CD14-positive monocyte (primary cell): Measurements from ENCODE around the gene SAP30BP. TPM values are rescaled to one million over a fixed set of nuclear protein-coding genes. Genes with fewer than 3 reads are reported as not detected.

Experiments
- DNase-seq, 3 donors: peaks; one replicate each; pipeline ENCODE4 v3.0.0-alpha.2; 2011 to 2022
- H2AFZ ChIP-seq: 2 replicates; pipeline ENCODE4 v1.6.0; 2012; ENCODE audit warnings: mild to moderate bottlenecking, low read depth, low read length, inconsistent platforms; ENCODE audit not compliant: insufficient read depth, poor library complexity, severe bottlenecking
- H3K27ac ChIP-seq, 2 donors: 1 replicate in 1 of 2; 2 replicates in 1 of 2; pipeline ENCODE4 v1.5.1; 2012 to 2013; ENCODE audit warnings: low read length in 2 of 2, control low read depth in 1 of 2, inconsistent platforms in 1 of 2, low read depth in 1 of 2, mild to moderate bottlenecking in 1 of 2
- H3K27me3 ChIP-seq, 2 donors: one replicate each; pipeline versions ENCODE4 v1.6.0 to v1.6.1; 2011 to 2013; ENCODE audit warnings: low read length in 2 of 2; ENCODE audit not compliant: control insufficient read depth in 2 of 2, insufficient read depth in 2 of 2
- H3K36me3 ChIP-seq, 2 donors: replicated peaks in 1 of 2; 1 replicate in 1 of 2; 2 replicates in 1 of 2; pipeline versions ENCODE4 v1.5.1 to v1.6.1; 2012 to 2013; ENCODE audit warnings: low read length in 2 of 2, control low read depth in 1 of 2, inconsistent platforms in 1 of 2, mild to moderate bottlenecking in 1 of 2; ENCODE audit not compliant: insufficient read depth in 2 of 2, control insufficient read depth in 1 of 2
- H3K4me1 ChIP-seq, 2 donors: 1 replicate in 1 of 2; 2 replicates in 1 of 2; pipeline versions ENCODE4 v1.5.1 to v1.6.1; 2012 to 2013; ENCODE audit warnings: low read length in 2 of 2, control low read depth in 1 of 2, inconsistent platforms in 1 of 2, mild to moderate bottlenecking in 1 of 2, moderate library complexity in 1 of 2; ENCODE audit not compliant: insufficient read depth in 2 of 2, control insufficient read depth in 1 of 2
- H3K4me2 ChIP-seq: replicated peaks from 2 replicates; pipeline ENCODE3; 2012; ENCODE audit warnings: low read length, moderate library complexity, mild to moderate bottlenecking; ENCODE audit not compliant: poor library complexity, severe bottlenecking; ENCODE audit errors: extremely low read depth
- H3K4me3 ChIP-seq, 3 experiments: fragments of 200-600 bp in 1 of 3; sonication (generic) in 1 of 3; replicated peaks in 1 of 3; 1 replicate in 2 of 3; 2 replicates in 1 of 3; pipeline ENCODE4 v1.5.1; 2011 to 2013; ENCODE audit warnings: low read length in 3 of 3, mild to moderate bottlenecking in 3 of 3, control low read depth in 2 of 3, low read depth in 2 of 3, inconsistent platforms in 1 of 3, moderate library complexity in 1 of 3
- H3K79me2 ChIP-seq: 2 replicates; pipeline ENCODE4 v1.6.0; 2012; ENCODE audit warnings: mild to moderate bottlenecking, control low read depth, inconsistent platforms, low read length, moderate library complexity; ENCODE audit not compliant: insufficient read depth
- H3K9ac ChIP-seq: 2 replicates; pipeline ENCODE4 v1.6.0; 2017; ENCODE audit warnings: low read length, mild to moderate bottlenecking; ENCODE audit not compliant: insufficient read depth, poor library complexity, severe bottlenecking
- H3K9me3 ChIP-seq, 2 donors: replicated peaks in 1 of 2; 1 replicate in 1 of 2; 2 replicates in 1 of 2; pipeline versions ENCODE4 v1.5.1 to v1.6.1; 2012 to 2013; ENCODE audit warnings: low read length in 2 of 2, control low read depth in 1 of 2; ENCODE audit not compliant: control insufficient read depth in 1 of 2, insufficient read depth in 1 of 2
- H4K20me1 ChIP-seq: 2 replicates; pipeline ENCODE4 v1.6.0; 2012; ENCODE audit warnings: mild to moderate bottlenecking, low read length, control low read depth, moderate library complexity; ENCODE audit not compliant: insufficient read depth
- H3K27ac Mint-ChIP-seq, 7 donors: one replicate each; pipeline ENCODE4 v1.8.0; 2020; ENCODE audit warnings: mild to moderate bottlenecking in 7 of 7, mixed read lengths in 7 of 7, moderate library complexity in 6 of 7, inconsistent platforms in 2 of 7
- H3K27me3 Mint-ChIP-seq, 3 donors: one replicate each; pipeline ENCODE4 v1.8.0; 2021 to 2022; ENCODE audit warnings: low read depth in 3 of 3, mild to moderate bottlenecking in 3 of 3, mixed read lengths in 3 of 3, moderate library complexity in 3 of 3, inconsistent platforms in 1 of 3
- H3K36me3 Mint-ChIP-seq, 2 donors: one replicate each; pipeline ENCODE4 v1.8.0; 2020; ENCODE audit warnings: mixed read lengths in 2 of 2, inconsistent platforms in 1 of 2, mild to moderate bottlenecking in 1 of 2
- H3K4me1 Mint-ChIP-seq: one replicate; pipeline ENCODE4 v1.8.0; 2020; ENCODE audit warnings: mild to moderate bottlenecking, mixed read lengths
- H3K4me3 Mint-ChIP-seq, 2 donors: one replicate each; pipeline ENCODE4 v1.8.0; 2020; ENCODE audit warnings: mild to moderate bottlenecking in 2 of 2, mixed read lengths in 2 of 2, moderate library complexity in 1 of 2
- H3K9me3 Mint-ChIP-seq, 7 donors: one replicate each; pipeline ENCODE4 v1.8.0; 2020 to 2022; ENCODE audit warnings: mixed read lengths in 7 of 7, mild to moderate bottlenecking in 6 of 7, moderate library complexity in 6 of 7, inconsistent platforms in 2 of 7
- CTCF ChIP-seq: fragments of 200-600 bp; IDR thresholded peaks from one replicate; pipeline ENCODE4 v1.8.0; 2022; ENCODE audit warnings: antibody characterized with exemption, mild to moderate bottlenecking
- WGBS: methylation state at CpG from one replicate; pipeline ENCODE4 v1.1.5; 2013; ENCODE audit warnings: missing lambda C conversion rate; ENCODE audit not compliant: insufficient coverage; 5-methylcytosine and 5-hydroxymethylcytosine counted together
- intact Hi-C, 2 donors: fragments of 100-400 bp; cut with micrococcal nuclease; formaldehyde crosslinking; loops; one replicate each; pipeline versions ENCODE4 v1.15.0 to v1.15.1; 2023
- polyA plus RNA-seq, 3 donors: library from polyadenylated mRNA; depleted of rRNA in 1 of 3; unstranded in 2 of 3; stranded (reverse) in 1 of 3; fragments of 300-500 nt in 2 of 3; fragments of >200 nt in 1 of 3; fragmentation: Illumina TruSeq in 2 of 3; gene quantifications; 1 replicate in 2 of 3; 2 replicates in 1 of 3; pipeline ENCODE4 v1.2.3, GENCODE V29; 2012 to 2021

The SAP30BP gene
- polyA plus RNA-seq, 3 donors = 43.8 to 130 (median 61.6) TPM

GRCh38 chr17:75707079-75707571, 40.0 kb downstream of the SAP30BP start:
- Mint-ChIP-seq H3K36me3 (peaks cover 65 to 67% of the 10 kb centered on the region in 2 donors), H3K9me3 (no peaks in the 10 kb centered on the region), H3K4me3 (no peak overlapping the region), H3K4me1 (no peaks in the 10 kb centered on the region), H3K27me3 (peaks cover 0 to 2% (median 2%) of the 10 kb centered on the region in 3 donors), H3K27ac (peak overlapping the region in 3 of 7 donors; percentile 1 to 84 (median 74))
- Histone ChIP-seq H2AFZ (no peak overlapping the region), H4K20me1 (no peaks in the 10 kb centered on the region), H3K9me3 (no peaks in the 10 kb centered on the region), H3K27ac (no peak overlapping the region), H3K36me3 (peaks cover 54 to 68% of the 10 kb centered on the region in 2 donors), H3K4me2 (no peak overlapping the region), H3K9ac (no peak overlapping the region), H3K4me3 (no peak overlapping the region), H3K4me1 (no peaks in the 10 kb centered on the region), H3K79me2 (no peaks in the 10 kb centered on the region), H3K27me3 (no peaks in the 10 kb centered on the region)
- no peak for DNase-seq
- 61% methylated on average over 11 of the region's 12 CpGs for WGBS
- intact Hi-C loops = loop anchor here in 1 of 2 donors (5.0 kb wide), 1 partner anchor 35 kb away; no protein-coding TSS in a partner anchor
- no peak for TF ChIP-seq CTCF

- intact Hi-C loops = no loop called here
- no peaks in the 10 kb centered on the region for H3K9me3 Mint-ChIP-seq
- no peaks in the 10 kb centered on the region for H3K27me3 ChIP-seq
- no peak overlapping the region for H3K4me3 Mint-ChIP-seq
- H2AFZ ChIP-seq = no peak overlapping the region
- peaks cover 3 to 14% of the 10 kb centered on the region in 2 donors for H3K36me3 ChIP-seq
- H3K27ac ChIP-seq = no peak overlapping the region
- no CpG with 5 or more reads among the region's 2 CpGs for WGBS
- TF ChIP-seq CTCF = no peak
- H3K4me3 ChIP-seq = no peak overlapping the region
- H3K9me3 ChIP-seq = no peaks in the 10 kb centered on the region
- peaks cover 4 to 15% (median 5%) of the 10 kb centered on the region in 3 donors for H3K27me3 Mint-ChIP-seq
- H3K9ac ChIP-seq = no peak overlapping the region
- H3K4me1 Mint-ChIP-seq = peaks cover 2% of the 10 kb centered on the region
- no peaks in the 10 kb centered on the region for H4K20me1 ChIP-seq
- peaks cover 14% of the 10 kb centered on the region in 2 donors for H3K36me3 Mint-ChIP-seq
- no peaks in the 10 kb centered on the region for H3K79me2 ChIP-seq
- H3K4me1 ChIP-seq = no peaks in the 10 kb centered on the region
- DNase-seq = no peak
- no peak overlapping the region for H3K4me2 ChIP-seq
- no peak overlapping the region for H3K27ac Mint-ChIP-seq
Measured at GRCh38 chr17:75712446-75712845, 45.3 kb downstream of the SAP30BP start.
